Keratinocyte (primary cell): ENCODE results near the gene ADAMTS13. TPM values are rescaled to one million over a fixed set of nuclear protein-coding genes. Genes with fewer than 3 reads are reported as not detected.

Experiments
- DNase-seq: peaks from one replicate; pipeline ENCODE4 v3.0.0-alpha.2; 2011; ENCODE audit warnings: low read depth, missing footprints, low spot score
- FAIRE-seq: peaks from 2 replicates; lab custom pipeline; 2011; peaks lifted over from hg19 to GRCh38; lab: Jason Lieb, UNC
- H2AFZ ChIP-seq: 2 replicates; pipeline ENCODE4 v1.6.0; 2012; ENCODE audit warnings: low read length, control low read depth, inconsistent platforms; ENCODE audit not compliant: control insufficient read depth
- H3K27ac ChIP-seq: 2 replicates; pipeline ENCODE4 v1.5.1; 2011; ENCODE audit warnings: low read length; ENCODE audit not compliant: control insufficient read depth, insufficient read depth
- H3K27me3 ChIP-seq: 3 replicates; pipeline ENCODE4 v1.6.0; 2011; ENCODE audit warnings: low read length; ENCODE audit not compliant: control insufficient read depth, insufficient read depth; ENCODE audit errors: extremely low read depth
- H3K36me3 ChIP-seq, 2 experiments: 2 replicates in 1 of 2; 3 replicates in 1 of 2; pipeline ENCODE4 v1.5.1; 2011; ENCODE audit warnings: low read length in 2 of 2, mild to moderate bottlenecking in 1 of 2; ENCODE audit not compliant: control insufficient read depth in 2 of 2, insufficient read depth in 2 of 2; ENCODE audit errors: extremely low read depth in 1 of 2
- H3K4me1 ChIP-seq: 3 replicates; pipeline ENCODE4 v1.5.1; 2011; ENCODE audit warnings: low read length; ENCODE audit not compliant: control insufficient read depth, insufficient read depth; ENCODE audit errors: extremely low read depth
- H3K4me2 ChIP-seq: 3 replicates; pipeline ENCODE4 v1.6.0; 2011; ENCODE audit warnings: low read depth, low read length; ENCODE audit not compliant: control insufficient read depth, insufficient read depth; ENCODE audit errors: extremely low read depth
- H3K4me3 ChIP-seq, 3 experiments: fragments of 200-600 bp in 1 of 3; sonication (generic) in 1 of 3; 2 replicates in 2 of 3; 3 replicates in 1 of 3; pipeline ENCODE4 v1.5.1; 2011 to 2016; ENCODE audit warnings: low read length in 3 of 3, mild to moderate bottlenecking in 3 of 3, control low read depth in 2 of 3, inconsistent platforms in 1 of 3, low read depth in 1 of 3, mixed read lengths in 1 of 3, mixed run types in 1 of 3, moderate library complexity in 1 of 3; ENCODE audit not compliant: control insufficient read depth in 2 of 3, insufficient read depth in 2 of 3; ENCODE audit errors: extremely low read depth in 1 of 3
- H3K79me2 ChIP-seq: 2 replicates; pipeline ENCODE4 v1.6.0; 2012; ENCODE audit warnings: low read length; ENCODE audit not compliant: control insufficient read depth, insufficient read depth
- H3K9ac ChIP-seq: 3 replicates; pipeline ENCODE4 v1.6.0; 2011; ENCODE audit warnings: low read length; ENCODE audit not compliant: control insufficient read depth, insufficient read depth; ENCODE audit errors: extremely low read depth
- H3K9me1 ChIP-seq: 3 replicates; pipeline ENCODE4 v1.6.0; 2011; ENCODE audit warnings: low read length; ENCODE audit not compliant: control insufficient read depth, insufficient read depth; ENCODE audit errors: extremely low read depth
- H3K9me3 ChIP-seq: 2 replicates; pipeline ENCODE4 v1.5.1; 2012; ENCODE audit warnings: low read depth, low read length; ENCODE audit not compliant: control insufficient read depth
- H4K20me1 ChIP-seq: 3 replicates; pipeline ENCODE4 v1.6.0; 2011; ENCODE audit warnings: low read length; ENCODE audit not compliant: control insufficient read depth, insufficient read depth; ENCODE audit errors: extremely low read depth
- EZH2 ChIP-seq: IDR thresholded peaks from one replicate; pipeline ENCODE4 v1.6.1; 2012; ENCODE audit warnings: inconsistent platforms, mild to moderate bottlenecking, low read length, moderate library complexity
- dilution Hi-C: fragments of 300-500 bp; cut with MboI; formaldehyde crosslinking; loops from one replicate; pipeline ENCODE4 v1.7.0; 2020; ENCODE audit warnings: low sequenced_read_pairs; ENCODE audit not compliant: extremely low pct_ligation_motif_present
- polyA minus RNA-seq, 3 experiments: library from RNA; depleted of rRNA, polyadenylated mRNA; stranded (reverse); fragments of >200 nt; gene quantifications; 1 replicate in 1 of 3; 2 replicates in 1 of 3; 3 replicates in 1 of 3; pipeline ENCODE4 v1.2.3, GENCODE V29; 2011
- polyA plus RNA-seq, 5 experiments: library from polyadenylated mRNA; depleted of rRNA in 3 of 5; stranded (reverse) in 3 of 5; stranded (forward) in 1 of 5; unstranded in 1 of 5; fragments of >200 nt; gene quantifications; 1 replicate in 1 of 5; 2 replicates in 3 of 5; 3 replicates in 1 of 5; pipeline versions ENCODE4 v1.2.1 to v1.2.3, GENCODE V29; 2011 to 2012; ENCODE audit warnings: missing spikeins in 2 of 5, low read depth in 1 of 5, low replicate concordance in 1 of 5
- TF ChIP-seq, protein P1 (sequence below), 3 experiments: IDR thresholded peaks in 1 of 3; conservative IDR thresholded peaks in 1 of 3; optimal IDR thresholded peaks in 1 of 3; 2 replicates in 2 of 3; 3 replicates in 1 of 3; pipeline versions ENCODE3 to v1.5.1; 2011; ENCODE audit warnings: low read length in 3 of 3, mild to moderate bottlenecking in 3 of 3, moderate library complexity in 2 of 3, control low read depth in 1 of 3, inconsistent platforms in 1 of 3; ENCODE audit not compliant: insufficient read depth in 2 of 3; ENCODE audit errors: extremely low read depth in 1 of 3

The ADAMTS13 gene
- polyA plus RNA-seq (1.1 to 2.9 TPM (median 1.2 TPM) in 3 replicates), polyA minus RNA-seq (0.66 to 1.8 TPM (median 0.82 TPM) in 3 replicates)
- polyA plus RNA-seq (2011; ENCODE audit: low read depth): 0.31 TPM
- 0.49 and 1.5 TPM in 2 replicates for polyA plus RNA-seq (2011; cell fraction: cytosol; rRNA removed)
- polyA plus RNA-seq (2011; cell fraction: nucleus; rRNA removed): 7.1 and 9.5 TPM in 2 replicates
- 1.2 and 2.0 TPM in 2 replicates for polyA plus RNA-seq (2012; ENCODE audit: low replicate concordance)
- 0.96 TPM for polyA minus RNA-seq (2011; cell fraction: cytosol; rRNA and poly(A)+ RNA removed)
- 1.8 and 2.7 TPM in 2 replicates for polyA minus RNA-seq (2011; cell fraction: nucleus; rRNA and poly(A)+ RNA removed)

DNA sequence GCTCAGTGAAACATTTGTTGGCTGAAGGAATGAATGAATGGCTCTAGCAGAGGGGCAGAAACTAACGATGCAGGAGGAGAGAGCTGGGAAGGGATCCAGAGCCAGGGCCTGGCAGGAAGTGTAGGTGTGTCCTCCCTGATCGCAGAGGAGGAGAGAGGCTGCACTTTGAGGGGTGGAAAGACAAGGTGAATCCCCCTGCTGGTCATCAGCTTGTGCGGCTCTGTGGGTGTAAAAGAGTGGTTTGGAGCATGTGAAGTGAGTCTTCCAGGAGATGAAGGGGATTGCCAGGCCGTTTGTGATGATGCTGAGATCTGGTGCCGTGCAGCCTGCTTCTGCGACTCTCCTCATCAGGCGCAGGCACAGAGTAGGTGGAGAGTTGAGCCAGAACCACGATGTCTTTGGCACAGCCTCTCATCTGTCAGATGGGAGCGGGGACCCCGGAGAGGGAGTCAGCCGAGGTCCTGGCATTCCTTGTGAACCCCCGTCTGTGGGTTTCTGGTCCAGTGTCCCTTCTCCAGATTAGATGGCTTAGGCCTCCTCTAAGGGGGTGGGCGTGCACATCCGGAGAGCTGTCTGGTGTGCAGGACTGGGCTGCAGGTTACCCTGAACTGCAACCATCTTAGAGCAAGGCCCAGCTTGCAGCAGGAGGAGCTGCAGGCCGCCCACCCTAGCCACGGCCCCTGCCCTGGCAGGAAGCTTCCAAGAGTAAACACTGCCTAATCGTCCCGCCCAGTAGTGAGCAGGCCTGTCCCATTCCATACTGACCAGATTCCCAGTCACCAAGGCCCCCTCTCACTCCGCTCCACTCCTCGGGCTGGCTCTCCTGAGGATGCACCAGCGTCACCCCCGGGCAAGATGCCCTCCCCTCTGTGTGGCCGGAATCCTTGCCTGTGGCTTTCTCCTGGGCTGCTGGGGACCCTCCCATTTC is at the start of gene ADAMTS13:
TSS of gene ADAMTS13 (plus strand) at position 753 of the 928 bp plus-strand sequence. CDS start at position 830, 77 bp downstream.
- Histone ChIP-seq H3K9me1 (no peaks in the 10 kb centered on the region), H3K9ac (no peak within 1 kb of the TSS), H3K27ac (no peak within 1 kb of the TSS), H3K4me3 (no peak within 1 kb of the TSS), H3K4me2 (no peak within 1 kb of the TSS), H3K27me3 (peaks cover 4% of the 10 kb centered on the region), H3K36me3 (no peaks in the 10 kb centered on the region), H3K79me2 (peaks cover 7% of the 10 kb centered on the region), H4K20me1 (no peaks in the 10 kb centered on the region), H3K4me1 (peaks cover 8% of the 10 kb centered on the region), H2AFZ (no peak within 1 kb of the TSS), H3K9me3 (no peaks in the 10 kb centered on the region)
- FAIRE-seq: no peak
- TF ChIP-seq EZH2: no peak
- TF ChIP-seq, protein P1, sequence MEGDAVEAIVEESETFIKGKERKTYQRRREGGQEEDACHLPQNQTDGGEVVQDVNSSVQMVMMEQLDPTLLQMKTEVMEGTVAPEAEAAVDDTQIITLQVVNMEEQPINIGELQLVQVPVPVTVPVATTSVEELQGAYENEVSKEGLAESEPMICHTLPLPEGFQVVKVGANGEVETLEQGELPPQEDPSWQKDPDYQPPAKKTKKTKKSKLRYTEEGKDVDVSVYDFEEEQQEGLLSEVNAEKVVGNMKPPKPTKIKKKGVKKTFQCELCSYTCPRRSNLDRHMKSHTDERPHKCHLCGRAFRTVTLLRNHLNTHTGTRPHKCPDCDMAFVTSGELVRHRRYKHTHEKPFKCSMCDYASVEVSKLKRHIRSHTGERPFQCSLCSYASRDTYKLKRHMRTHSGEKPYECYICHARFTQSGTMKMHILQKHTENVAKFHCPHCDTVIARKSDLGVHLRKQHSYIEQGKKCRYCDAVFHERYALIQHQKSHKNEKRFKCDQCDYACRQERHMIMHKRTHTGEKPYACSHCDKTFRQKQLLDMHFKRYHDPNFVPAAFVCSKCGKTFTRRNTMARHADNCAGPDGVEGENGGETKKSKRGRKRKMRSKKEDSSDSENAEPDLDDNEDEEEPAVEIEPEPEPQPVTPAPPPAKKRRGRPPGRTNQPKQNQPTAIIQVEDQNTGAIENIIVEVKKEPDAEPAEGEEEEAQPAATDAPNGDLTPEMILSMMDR (optimal IDR thresholded peaks at IDR 0.05 in 1 of 3, IDR thresholded peaks at IDR 0.05 in 1 of 3, conservative IDR thresholded peaks at IDR 0.05 in 1 of 3; ENCODE audit: extremely low read depth in 1 of 3, insufficient read depth in 2 of 3, low read length in 3 of 3): peak in 2 of 3 experiments; percentile 16 to 26
- DNase-seq: no peak
- dilution Hi-C loops: no loop called here

DNA sequence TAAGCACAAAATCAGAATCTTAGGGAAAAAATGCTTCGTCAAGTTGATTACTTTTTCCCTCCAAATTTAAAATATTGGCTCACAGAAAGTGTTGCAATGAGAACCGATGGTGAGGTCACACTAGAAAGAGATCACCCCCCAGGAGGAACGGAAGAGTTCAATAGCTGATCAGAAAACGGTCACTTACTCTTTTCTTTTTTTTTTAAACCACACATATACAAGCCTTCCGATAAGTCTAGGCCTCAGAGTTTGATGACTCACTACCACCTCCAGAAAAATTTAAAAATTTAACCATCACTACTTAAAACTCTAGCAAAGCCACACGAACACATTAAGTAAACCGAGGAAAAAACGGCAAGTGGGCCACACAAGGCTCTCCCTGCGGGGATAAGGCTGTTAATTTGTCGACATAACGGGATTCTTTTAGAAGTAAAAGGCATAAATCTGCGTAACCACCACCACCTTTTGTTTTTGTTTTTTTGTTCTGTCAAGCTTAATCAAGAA is 47.5 kb upstream of the ADAMTS13 start:
- H3K36me3 ChIP-seq: peaks cover 20 to 21% of the 10 kb centered on the region in 2 experiments
- peaks cover 35% of the 10 kb centered on the region for H3K4me1 ChIP-seq
- dilution Hi-C loops: no loop called here
- H3K4me2 ChIP-seq: peak overlapping the region; percentile 81
- TF ChIP-seq, protein P1 (optimal IDR thresholded peaks at IDR 0.05 in 1 of 3, IDR thresholded peaks at IDR 0.05 in 1 of 3, conservative IDR thresholded peaks at IDR 0.05 in 1 of 3; ENCODE audit: extremely low read depth in 1 of 3, insufficient read depth in 2 of 3, low read length in 3 of 3): no peak
- no peak for TF ChIP-seq EZH2
- H2AFZ ChIP-seq: no peak overlapping the region
- no peaks in the 10 kb centered on the region for H3K27me3 ChIP-seq
- peaks cover 59% of the 10 kb centered on the region for H3K79me2 ChIP-seq
- FAIRE-seq (no peak), DNase-seq (no peak)
- H3K27ac ChIP-seq: peak overlapping the region; percentile 92
- H3K4me3 ChIP-seq: peak overlapping the region; percentile 83 to 99 (median 95)
- peaks cover 8% of the 10 kb centered on the region for H3K9me1 ChIP-seq
- no peaks in the 10 kb centered on the region for H3K9me3 ChIP-seq
- H3K9ac ChIP-seq: peak overlapping the region; percentile 97
- H4K20me1 ChIP-seq: peaks cover 32% of the 10 kb centered on the region
